Mucosa of descending colon (tissue), 3 donors: ENCODE measurements around the gene LGALS3BP. TPM values are rescaled to one million over a fixed set of nuclear protein-coding genes. Genes with fewer than 3 reads are reported as not detected.
A peak's percentile ranks its signal among the peaks of the same experiment; 100 is the strongest.

Experiments used
- ATAC-seq: fragments of 200-7000 bp; cut with Tn5 transposase; one replicate; pipeline ENCODE4 v1.9.1; 2020; ENCODE audit warnings: mild to moderate bottlenecking, moderate library complexity
- DNase-seq, 3 donors: peaks; one replicate each; pipeline ENCODE4 v3.0.0-alpha.2; 2020
- H3K36me3 ChIP-seq: fragments of 200-600 bp; one replicate; pipeline ENCODE4 v1.8.0; 2021; ENCODE audit warnings: low read depth, mild to moderate bottlenecking
- H3K4me1 ChIP-seq: fragments of 200-600 bp; one replicate; pipeline ENCODE4 v1.8.0; 2021; ENCODE audit warnings: low read depth, mild to moderate bottlenecking
- H3K4me3 ChIP-seq: fragments of 200-600 bp; one replicate; pipeline ENCODE4 v1.8.0; 2021; ENCODE audit warnings: mild to moderate bottlenecking
- H3K9me3 ChIP-seq: fragments of 200-600 bp; one replicate; pipeline ENCODE4 v1.8.0; 2021; ENCODE audit warnings: mild to moderate bottlenecking
- intact Hi-C, 2 donors: fragments of 100-400 bp; cut with DNase I in 1 of 2; cut with micrococcal nuclease in 1 of 2; formaldehyde crosslinking; loops; one replicate each; pipeline versions ENCODE4 v1.11.0 to v1.11.1; 2022; cut with DNase I, micrococcal nuclease
- total RNA-seq, 3 donors: library from RNA; stranded (reverse); fragmentation: NEBNext Ultra II Directional in 2 of 3; extraction: Animal tissue kit (Norgen Biotek cat#: 25700) in 2 of 3; gene quantifications; one replicate each; pipeline versions ENCODE4 v1.2.1 to v1.2.4, GENCODE V29; 2021 to 2023
- TF ChIP-seq, protein P1 (sequence below): fragments of 200-600 bp; IDR thresholded peaks from one replicate; pipeline ENCODE4 v1.8.0; 2022; ENCODE audit warnings: antibody characterized with exemption, mild to moderate bottlenecking
- donor health status: DM: no; HTN: no; CAD: no; lungs with moderate emphysema.
- donor health status: DM: no; HTN: no; CAD: no.
- donor health status: DM: no; HTN: yes; CAD: no.

Gene LGALS3BP
- total RNA-seq, 3 donors from 2014 or later: 329 to 838 (median 752) TPM

DNA sequence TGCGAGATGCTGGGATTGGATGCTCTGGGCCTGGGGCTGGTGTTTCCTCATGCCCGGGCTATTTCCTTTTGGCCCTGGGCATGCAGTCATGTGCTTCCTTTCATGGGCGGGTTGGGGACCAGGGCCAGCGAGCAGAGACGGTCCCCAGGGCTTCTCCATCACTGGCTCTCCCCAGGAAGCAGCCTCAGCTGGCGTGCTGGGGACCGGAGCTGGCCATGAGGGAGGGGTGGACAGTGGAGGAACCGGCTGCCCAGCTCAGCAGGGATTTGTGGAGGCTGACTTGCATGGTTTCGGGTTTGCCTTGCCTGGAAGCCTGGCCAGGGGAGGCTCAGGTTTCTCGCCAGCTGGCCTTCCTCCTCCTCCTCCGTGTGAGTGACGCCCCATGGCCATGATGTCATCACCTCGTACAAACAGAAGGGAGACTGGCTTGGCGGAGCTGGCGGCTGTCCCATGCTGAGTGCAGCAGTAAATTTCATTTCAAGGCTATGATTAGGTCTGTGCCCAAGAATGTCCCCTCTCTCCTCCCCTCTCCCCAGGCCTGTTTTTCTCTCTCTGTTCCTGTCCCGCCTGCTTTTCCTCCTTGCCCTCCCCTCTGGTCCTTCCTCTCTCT lies 45.7 kb downstream of the LGALS3BP start:
- ATAC-seq (peak; percentile 86), DNase-seq (peak; percentile 86 to 91 (median 86))
- Histone ChIP-seq H3K4me3 (no peak overlapping the region), H3K4me1 (peaks cover 14% of the 10 kb centered on the region), H3K9me3 (no peaks in the 10 kb centered on the region), H3K36me3 (no peaks in the 10 kb centered on the region)
- TF ChIP-seq, protein P1, sequence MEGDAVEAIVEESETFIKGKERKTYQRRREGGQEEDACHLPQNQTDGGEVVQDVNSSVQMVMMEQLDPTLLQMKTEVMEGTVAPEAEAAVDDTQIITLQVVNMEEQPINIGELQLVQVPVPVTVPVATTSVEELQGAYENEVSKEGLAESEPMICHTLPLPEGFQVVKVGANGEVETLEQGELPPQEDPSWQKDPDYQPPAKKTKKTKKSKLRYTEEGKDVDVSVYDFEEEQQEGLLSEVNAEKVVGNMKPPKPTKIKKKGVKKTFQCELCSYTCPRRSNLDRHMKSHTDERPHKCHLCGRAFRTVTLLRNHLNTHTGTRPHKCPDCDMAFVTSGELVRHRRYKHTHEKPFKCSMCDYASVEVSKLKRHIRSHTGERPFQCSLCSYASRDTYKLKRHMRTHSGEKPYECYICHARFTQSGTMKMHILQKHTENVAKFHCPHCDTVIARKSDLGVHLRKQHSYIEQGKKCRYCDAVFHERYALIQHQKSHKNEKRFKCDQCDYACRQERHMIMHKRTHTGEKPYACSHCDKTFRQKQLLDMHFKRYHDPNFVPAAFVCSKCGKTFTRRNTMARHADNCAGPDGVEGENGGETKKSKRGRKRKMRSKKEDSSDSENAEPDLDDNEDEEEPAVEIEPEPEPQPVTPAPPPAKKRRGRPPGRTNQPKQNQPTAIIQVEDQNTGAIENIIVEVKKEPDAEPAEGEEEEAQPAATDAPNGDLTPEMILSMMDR: no peak
- intact Hi-C loops: no loop called here

DNA sequence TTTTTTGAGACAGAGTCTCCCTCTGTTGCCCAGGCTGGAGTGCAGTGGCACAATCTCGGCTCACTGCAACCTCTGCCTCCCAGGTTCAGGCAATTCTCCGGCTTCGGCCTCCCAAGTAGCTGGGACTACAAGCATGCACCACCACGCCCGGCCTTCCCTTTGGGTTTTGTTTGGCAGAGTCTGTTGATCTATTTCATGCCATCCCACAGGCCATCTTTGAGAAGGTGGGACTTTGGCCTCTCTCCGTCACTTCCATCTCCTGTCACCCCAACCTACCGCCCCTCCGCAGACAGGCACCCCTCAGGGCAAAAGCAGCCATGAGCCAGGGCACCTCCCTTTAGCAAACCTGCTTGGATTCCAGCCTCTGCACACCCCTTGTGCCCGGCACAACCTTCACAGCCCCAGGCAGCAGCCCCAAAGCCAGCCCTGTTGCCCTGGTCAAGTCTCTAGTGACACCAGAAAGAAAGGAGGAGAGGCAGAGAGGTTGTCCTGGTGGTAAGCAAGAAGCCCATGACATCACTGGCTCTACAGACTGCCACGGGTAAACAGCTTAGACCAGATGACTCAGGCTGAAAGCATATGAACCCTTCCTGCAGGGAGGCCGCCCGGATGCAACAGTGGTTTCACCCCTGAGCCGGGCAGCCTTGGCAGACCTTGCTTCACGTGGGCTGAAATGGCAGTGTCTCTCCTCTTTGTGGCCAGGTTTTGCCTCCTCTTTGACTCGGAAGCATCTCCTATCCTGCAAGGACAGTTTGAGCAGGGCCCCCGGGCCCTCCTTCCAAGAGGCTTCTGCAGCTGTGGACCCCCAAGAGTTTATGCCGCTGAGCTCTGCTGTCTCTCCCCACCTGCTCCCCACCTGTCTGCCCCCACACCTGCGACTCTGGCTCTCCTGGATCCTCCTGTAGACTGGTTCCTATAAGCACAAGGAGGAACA lies 46.4 kb downstream of the LGALS3BP start:
- TF ChIP-seq, protein P1: no peak
- no peak overlapping the region for H3K4me3 ChIP-seq

DNA sequence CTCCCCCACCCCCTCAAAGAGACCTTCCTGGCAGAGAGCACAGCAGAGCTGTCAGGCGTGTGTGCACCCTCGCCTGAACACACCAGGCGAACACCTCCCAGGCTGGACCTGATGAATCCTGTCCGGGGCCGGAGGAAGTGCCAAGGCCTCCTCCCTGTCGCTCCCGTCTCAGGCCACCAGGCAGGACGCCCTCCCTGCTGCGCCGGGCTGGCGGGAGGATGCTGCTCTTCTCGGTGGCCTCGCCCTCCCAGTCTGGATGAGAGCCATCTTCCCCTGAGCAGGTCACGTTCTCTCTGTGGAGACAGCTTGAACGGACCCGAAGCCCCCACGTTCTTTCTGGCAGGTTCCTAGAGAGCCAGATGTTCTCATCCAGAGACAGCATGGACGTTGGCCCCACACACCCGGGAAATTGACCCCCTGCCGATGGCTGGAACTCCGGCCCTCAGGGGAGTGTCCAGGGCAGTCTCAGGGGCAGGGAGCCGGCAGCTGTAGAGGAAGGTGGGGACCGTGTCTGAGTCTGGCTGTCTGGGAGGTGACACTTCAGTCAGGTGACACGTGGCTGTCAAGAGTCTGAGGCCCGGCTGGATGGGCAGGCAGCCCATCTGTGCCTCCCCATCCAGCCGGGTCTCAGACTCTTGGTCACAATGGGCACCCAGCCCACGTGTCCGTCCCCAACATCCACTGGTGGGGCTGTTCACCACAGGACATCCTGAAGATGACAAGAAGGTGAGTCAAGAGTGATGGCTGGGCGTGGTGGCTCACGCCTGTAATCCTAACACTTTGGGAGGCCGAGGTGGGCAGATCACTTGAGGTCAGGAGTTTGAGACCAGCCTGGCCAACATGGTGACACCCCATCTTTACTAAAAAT lies 49.6 kb downstream of the LGALS3BP start:
- intact Hi-C loops: no loop called here
- no peak for DNase-seq
- no peak overlapping the region for H3K4me3 ChIP-seq
- no peaks in the 10 kb centered on the region for H3K9me3 ChIP-seq
- no peaks in the 10 kb centered on the region for H3K36me3 ChIP-seq
- peaks cover 9% of the 10 kb centered on the region for H3K4me1 ChIP-seq
- TF ChIP-seq, protein P1: no peak
- ATAC-seq: no peak

More for the DNA sequence above, 46.4 kb downstream of the LGALS3BP start:
- no peaks in the 10 kb centered on the region for H3K9me3 ChIP-seq
- intact Hi-C loops: no loop called here
- H3K36me3 ChIP-seq: no peaks in the 10 kb centered on the region
- peak; percentile 57 for ATAC-seq
- H3K4me1 ChIP-seq: peaks cover 14% of the 10 kb centered on the region
- no peak for DNase-seq

DNA sequence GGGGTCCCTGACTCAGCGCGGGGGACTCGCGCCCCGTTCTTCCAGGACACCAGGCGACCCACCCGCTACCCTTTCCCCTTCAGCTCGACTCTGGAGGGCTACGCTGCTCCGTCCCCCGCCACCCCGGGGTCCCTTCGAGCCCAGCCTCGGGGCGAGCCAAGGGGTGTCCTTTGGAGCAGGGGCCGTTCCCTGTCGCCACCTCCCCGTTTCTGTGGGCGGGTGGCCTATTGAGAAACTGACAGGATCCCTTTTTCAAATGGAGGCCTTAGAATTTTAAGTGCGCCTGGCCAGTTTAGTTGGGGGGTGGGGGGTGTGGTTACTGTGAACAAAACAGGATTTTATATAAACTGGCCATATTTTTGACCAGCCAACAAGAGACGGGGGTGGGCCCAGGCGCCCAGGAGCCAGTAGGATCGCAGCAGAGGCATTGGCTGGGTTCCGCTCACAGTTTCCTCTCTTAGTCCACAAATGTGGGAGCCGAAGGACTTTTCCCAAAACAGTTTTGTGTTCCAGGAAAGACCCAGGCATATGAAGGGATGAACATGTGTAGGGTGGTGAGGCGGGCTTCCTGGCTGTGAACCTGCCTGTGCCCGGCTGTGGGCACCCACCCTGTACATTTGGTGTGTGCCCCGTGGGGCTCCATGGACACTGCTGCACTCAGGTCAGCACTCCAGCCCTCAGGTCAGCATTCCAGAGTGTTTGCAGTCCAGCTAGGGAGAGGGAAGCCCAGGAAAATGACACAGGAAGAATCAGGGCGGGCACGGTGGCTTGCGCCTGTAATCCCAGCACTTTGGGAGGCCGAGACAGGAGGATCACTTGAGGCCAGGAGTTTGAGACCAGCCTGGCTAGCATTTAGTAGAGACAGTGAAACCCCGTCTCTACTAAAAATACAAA lies 53.8 kb downstream of the LGALS3BP start:
- DNase-seq (peak; percentile 56 to 71 (median 66)), ATAC-seq (peak; percentile 25)
- H3K9me3 ChIP-seq: no peaks in the 10 kb centered on the region
- intact Hi-C loops: no loop called here
- H3K4me3 ChIP-seq: peak overlapping the region; percentile 9
- H3K4me1 ChIP-seq: peaks cover 16% of the 10 kb centered on the region
- TF ChIP-seq, protein P1: no peak
- H3K36me3 ChIP-seq: no peaks in the 10 kb centered on the region
